ENCODE results near the gene CBR4.
A peak's percentile ranks its signal among the peaks of the same experiment; 100 is the strongest.
"Not testable (repeated sequence)": the region's sequence is repeated elsewhere in the genome, so short reads cannot be mapped to it uniquely, and the experiment has no call there.

CBR4 gene

GRCh38 chr4:168992952-168993482 lies 17.0 kb downstream of the CBR4 start:
- DNase-seq, result not testable (repeated sequence)

- DNase-seq, result no peak
Observed at GRCh38 chr4:168981942-168982341, 28.1 kb downstream of the CBR4 start.

- DNase-seq, result no peak
Observed at GRCh38 chr4:168981460-168981859, 28.6 kb downstream of the CBR4 start.

- no peak for DNase-seq
Observed at GRCh38 chr4:168979338-168979737, 30.7 kb downstream of the CBR4 start.

GRCh38 chr4:168978001-168978700 lies 31.9 kb downstream of the CBR4 start:
- DNase-seq, result no peak

- no peak for DNase-seq
Observed at GRCh38 chr4:168972596-168972995, 37.5 kb downstream of the CBR4 start.

- DNase-seq, result no peak
Observed at GRCh38 chr4:168960716-168961115, 49.3 kb downstream of the CBR4 start.

GRCh38 chr4:168955674-168956073 lies 54.4 kb downstream of the CBR4 start:
- DNase-seq, result no peak

- DNase-seq, result not testable (repeated sequence)
Observed at GRCh38 chr4:168952821-168953246, 57.2 kb downstream of the CBR4 start.

GRCh38 chr4:168945291-168945690 lies 64.8 kb downstream of the CBR4 start:
- no peak for DNase-seq

- DNase-seq, result peak; percentile 15
Observed at GRCh38 chr4:168942985-168943384, 67.1 kb downstream of the CBR4 start.
